PC-3 (cell line): ENCODE measurements around the gene CEP85L. TPM values are rescaled to one million over a fixed set of nuclear protein-coding genes. Genes with fewer than 3 reads are reported as not detected.

ENCODE experiments used
- ATAC-seq: fragments of 200-7000 bp; cut with Tn5 transposase; 2 replicates; pipeline ENCODE4 v1.9.1; 2020; ENCODE audit warnings: mild to moderate bottlenecking, moderate library complexity
- BruUV-seq: library from RNA; stranded (reverse); fragments of 400-500 nt; replicated peaks from 2 replicates; lab custom pipeline; 2021; lab: Mats Ljungman, UMichigan
- CTCF ChIA-PET: fragments of 300-600 bp; sonication (Branson Sonifier 250); formaldehyde crosslinking; loops from one replicate; lab custom pipeline; 2022; ENCODE audit warnings: antibody characterized with exemption; lab: Charles Lee
- POLR2A ChIA-PET: fragments of 300-600 bp; sonication (Branson Sonifier 250); formaldehyde crosslinking; loops from one replicate; lab custom pipeline; 2022; ENCODE audit warnings: antibody characterized with exemption; ENCODE audit not compliant: unreplicated experiment; lab: Charles Lee
- DNase-seq: peaks from one replicate; pipeline ENCODE4 v3.0.0-alpha.2; 2015
- H2AFZ ChIP-seq: fragments of 300-600 bp; sonication (generic); 2 replicates; pipeline ENCODE4 v1.6.0; 2016; ENCODE audit warnings: antibody characterized with exemption, low read length
- H3F3A ChIP-seq: fragments of 300-600 bp; sonication (generic); one replicate; pipeline ENCODE4 v1.6.0; 2017; ENCODE audit warnings: antibody characterized with exemption, low read length, control low read depth, mild to moderate bottlenecking; ENCODE audit not compliant: unreplicated experiment
- H3K27ac ChIP-seq: fragments of 300-600 bp; sonication (generic); 2 replicates; pipeline ENCODE4 v1.5.1; 2016; ENCODE audit warnings: mild to moderate bottlenecking, low read length
- H3K27me3 ChIP-seq: fragments of 300-600 bp; sonication (generic); 2 replicates; pipeline ENCODE4 v1.6.1; 2016; ENCODE audit warnings: low read length, mixed read lengths
- H3K36me3 ChIP-seq: fragments of 300-600 bp; sonication (generic); 2 replicates; pipeline ENCODE4 v1.6.1; 2016; ENCODE audit warnings: low read depth, mixed run types, low read length, mixed read lengths
- H3K4me1 ChIP-seq: fragments of 300-600 bp; sonication (generic); 2 replicates; pipeline ENCODE4 v1.5.1; 2016; ENCODE audit warnings: low read length; ENCODE audit not compliant: insufficient read depth
- H3K4me2 ChIP-seq: fragments of 300-600 bp; sonication (generic); 2 replicates; pipeline ENCODE4 v1.6.0; 2016; ENCODE audit warnings: low read length
- H3K4me3 ChIP-seq: fragments of 300-600 bp; sonication (generic); 2 replicates; pipeline ENCODE4 v1.5.1; 2016; ENCODE audit warnings: mild to moderate bottlenecking, low read length, mixed read lengths
- H3K79me2 ChIP-seq: fragments of 300-600 bp; sonication (generic); 2 replicates; pipeline ENCODE4 v1.6.1; 2017; ENCODE audit warnings: low read length, mixed read lengths
- H3K9ac ChIP-seq: fragments of 300-600 bp; sonication (generic); 2 replicates; pipeline ENCODE4 v1.6.0; 2016; ENCODE audit warnings: mild to moderate bottlenecking, low read length
- H3K9me2 ChIP-seq: fragments of 300-600 bp; sonication (generic); replicated peaks from 2 replicates; pipeline ENCODE4 v1.6.1; 2016; ENCODE audit warnings: mixed run types, low read length, mixed read lengths
- H3K9me3 ChIP-seq: fragments of 300-600 bp; sonication (generic); 2 replicates; pipeline ENCODE4 v1.6.1; 2016; ENCODE audit warnings: low read length, mixed read lengths
- H4K20me1 ChIP-seq: fragments of 300-600 bp; sonication (generic); 2 replicates; pipeline ENCODE4 v1.6.1; 2016; ENCODE audit warnings: low read length, mixed read lengths
- CTCF ChIP-seq: fragments of 300-600 bp; sonication (generic); conservative IDR thresholded peaks from 2 replicates; pipeline ENCODE4 v1.5.1; 2017; ENCODE audit warnings: antibody characterized with exemption, low read depth, mild to moderate bottlenecking, low read length
- EZH2 ChIP-seq: fragments of 300-600 bp; sonication (generic); IDR thresholded peaks from one replicate; pipeline ENCODE4 v1.6.1; 2017; ENCODE audit warnings: antibody characterized with exemption, mild to moderate bottlenecking, low read length; ENCODE audit not compliant: unreplicated experiment
- EZH2phosphoT487 ChIP-seq: fragments of 300-600 bp; sonication (generic); IDR thresholded peaks from 2 replicates; pipeline ENCODE4 v1.6.1; 2018; ENCODE audit warnings: mild to moderate bottlenecking, antibody characterized with exemption, low read length, borderline replicate concordance
- intact Hi-C: fragments of 100-400 bp; cut with micrococcal nuclease; formaldehyde crosslinking; loops from 2 replicates; pipeline ENCODE4 v1.9.0; 2023
- total RNA-seq: library from RNA; depleted of rRNA; stranded (reverse); fragments of >200 nt; gene quantifications from 2 replicates; pipeline ENCODE4 v1.2.3, GENCODE V29; 2014

Gene CEP85L
- total RNA-seq, 1 experiment from 2014 or later = 7.8 TPM

DNA sequence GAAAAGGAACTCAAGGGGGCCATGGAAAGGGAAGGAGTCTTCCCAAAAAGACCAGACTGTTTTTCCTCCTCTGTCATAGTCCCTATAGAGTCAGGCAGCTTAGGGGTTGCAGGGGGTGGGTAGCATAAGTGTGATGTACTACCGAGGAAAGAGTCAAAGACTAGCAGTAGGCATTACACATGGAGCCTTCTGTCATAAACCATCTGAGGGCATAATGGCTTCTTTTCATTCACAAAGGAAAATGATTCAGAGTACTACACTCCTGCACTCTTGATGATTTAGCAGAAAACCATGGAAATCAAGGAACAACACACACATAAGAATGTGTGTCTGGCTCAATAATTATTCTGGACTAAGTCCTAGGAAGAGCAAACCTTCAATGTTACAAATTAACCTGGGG lies 88.4 kb downstream of the CEP85L start:
- no peaks in the 10 kb centered on the region for H3K9me3 ChIP-seq
- H3K4me3 ChIP-seq = no peak overlapping the region
- H3K4me2 ChIP-seq = no peak overlapping the region
- BruUV-seq = no TSS peak
- ChIA-PET CTCF (no interaction called here), POLR2A (no interaction called here)
- no peaks in the 10 kb centered on the region for H3K9me2 ChIP-seq
- no peaks in the 10 kb centered on the region for H3K27me3 ChIP-seq
- DNase-seq (no peak), ATAC-seq (no peak)
- TF ChIP-seq EZH2phosphoT487 (no peak), CTCF (no peak), EZH2 (no peak)
- H3K79me2 ChIP-seq = no peaks in the 10 kb centered on the region
- no peaks in the 10 kb centered on the region for H3K36me3 ChIP-seq
- no peak overlapping the region for H2AFZ ChIP-seq
- no peak overlapping the region for H3K9ac ChIP-seq
- H3F3A ChIP-seq = no peaks in the 10 kb centered on the region
- no peak overlapping the region for H3K27ac ChIP-seq
- intact Hi-C loops = loop anchor here (10.0 kb wide), 2 partner anchors 332 to 552 kb away; partner anchors contain the start of gene ASF1A
- no peaks in the 10 kb centered on the region for H4K20me1 ChIP-seq
- no peaks in the 10 kb centered on the region for H3K4me1 ChIP-seq

GRCh38 chr6:118562248-118562647 lies 89.1 kb downstream of the CEP85L start:
- Histone ChIP-seq H2AFZ (no peak overlapping the region), H3K36me3 (no peaks in the 10 kb centered on the region), H3K27ac (no peak overlapping the region), H3K4me1 (no peaks in the 10 kb centered on the region), H3K27me3 (no peaks in the 10 kb centered on the region), H3K79me2 (no peaks in the 10 kb centered on the region), H3K4me2 (no peak overlapping the region), H3K4me3 (no peak overlapping the region), H3K9me2 (no peaks in the 10 kb centered on the region), H3K9ac (no peak overlapping the region), H3F3A (no peaks in the 10 kb centered on the region), H4K20me1 (no peaks in the 10 kb centered on the region), H3K9me3 (no peaks in the 10 kb centered on the region)
- intact Hi-C loops = loop anchor here (10.0 kb wide), 2 partner anchors 333 to 553 kb away; partner anchors contain the start of gene ASF1A
- no TSS peak for BruUV-seq
- TF ChIP-seq CTCF (no peak), EZH2 (no peak), EZH2phosphoT487 (no peak)
- ATAC-seq = no peak
- ChIA-PET POLR2A (no interaction called here), CTCF (no interaction called here)
- DNase-seq = no peak

- H3K36me3 ChIP-seq = no peaks in the 10 kb centered on the region
- no peak overlapping the region for H3K4me3 ChIP-seq
- no peak overlapping the region for H2AFZ ChIP-seq
- TF ChIP-seq CTCF (no peak), EZH2 (no peak), EZH2phosphoT487 (no peak)
- intact Hi-C loops = loop anchor here (10.0 kb wide), 2 partner anchors 335 to 555 kb away; partner anchors contain the start of gene ASF1A
- H3F3A ChIP-seq = no peaks in the 10 kb centered on the region
- ATAC-seq = no peak
- CTCF ChIA-PET = no interaction called here
- no peaks in the 10 kb centered on the region for H3K79me2 ChIP-seq
- no peaks in the 10 kb centered on the region for H4K20me1 ChIP-seq
- POLR2A ChIA-PET = no interaction called here
- no peaks in the 10 kb centered on the region for H3K9me3 ChIP-seq
- H3K4me1 ChIP-seq = no peaks in the 10 kb centered on the region
- H3K27me3 ChIP-seq = no peaks in the 10 kb centered on the region
- DNase-seq = no peak
- no TSS peak for BruUV-seq
- H3K4me2 ChIP-seq = no peak overlapping the region
- H3K9me2 ChIP-seq = no peaks in the 10 kb centered on the region
- H3K27ac ChIP-seq = no peak overlapping the region
- H3K9ac ChIP-seq = no peak overlapping the region
Measured at GRCh38 chr6:118559659-118560058, 91.7 kb downstream of the CEP85L start.
